Epidermal melanocyte (primary cell): ENCODE measurements around the gene IL20RB.

Experiments used
- DNase-seq: peaks from one replicate; pipeline ENCODE4 v3.0.0; 2011; ENCODE audit warnings: low spot score; ENCODE audit not compliant: insufficient read length

The IL20RB gene

DNA sequence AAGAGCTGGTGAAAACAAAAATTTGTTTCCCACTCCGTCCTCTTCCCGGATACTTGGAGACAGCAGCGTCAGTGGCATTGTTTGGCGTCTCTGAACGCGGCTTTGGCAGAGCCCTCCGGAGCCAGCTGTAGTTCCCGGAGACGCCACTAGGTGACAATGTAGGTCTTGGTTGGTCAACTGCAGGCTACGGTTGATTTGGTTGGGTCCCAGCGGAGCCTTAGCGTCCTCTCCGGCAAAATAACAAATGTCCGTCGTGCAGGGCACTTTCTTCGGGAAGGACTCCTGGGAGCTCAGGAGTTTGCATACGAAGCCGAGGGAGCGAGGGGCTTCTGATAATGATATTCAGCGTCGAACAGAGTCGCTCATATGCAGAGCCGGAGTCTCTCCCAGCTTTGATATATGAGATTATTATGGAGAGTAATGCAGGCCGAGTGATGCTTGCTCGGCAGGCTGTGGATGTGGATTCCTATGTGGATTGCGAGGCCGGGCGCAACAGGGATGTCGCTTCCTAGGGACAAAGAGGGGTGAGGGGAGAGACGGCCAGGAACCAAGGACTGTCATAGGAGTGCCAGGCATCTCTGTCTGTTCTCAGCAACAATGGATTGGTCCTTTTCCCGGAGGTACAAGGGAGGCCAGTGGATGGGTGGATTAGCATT is 74.8 kb downstream of the IL20RB start:
- peak; percentile 88 for DNase-seq

DNA sequence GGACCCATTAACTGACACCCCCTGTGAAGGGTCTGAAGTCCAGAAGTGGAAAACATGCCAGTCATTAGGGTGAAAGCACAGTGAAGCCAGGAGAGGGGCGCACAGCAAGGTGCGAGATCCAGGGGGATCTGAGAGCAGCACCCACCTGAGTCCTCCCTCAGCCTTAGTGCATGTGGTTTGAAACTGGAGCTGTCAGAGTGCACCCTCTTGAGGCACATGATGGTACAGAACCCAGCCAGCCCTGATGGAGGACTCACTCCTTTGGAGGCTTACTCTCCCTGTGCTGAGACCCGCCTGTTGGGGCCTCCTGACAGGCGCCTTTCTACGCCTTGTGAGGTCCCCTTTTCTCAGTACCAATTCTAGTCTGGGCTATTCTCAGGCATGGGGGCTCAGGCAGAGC is 77.8 kb downstream of the IL20RB start:
- DNase-seq, result no peak

DNA sequence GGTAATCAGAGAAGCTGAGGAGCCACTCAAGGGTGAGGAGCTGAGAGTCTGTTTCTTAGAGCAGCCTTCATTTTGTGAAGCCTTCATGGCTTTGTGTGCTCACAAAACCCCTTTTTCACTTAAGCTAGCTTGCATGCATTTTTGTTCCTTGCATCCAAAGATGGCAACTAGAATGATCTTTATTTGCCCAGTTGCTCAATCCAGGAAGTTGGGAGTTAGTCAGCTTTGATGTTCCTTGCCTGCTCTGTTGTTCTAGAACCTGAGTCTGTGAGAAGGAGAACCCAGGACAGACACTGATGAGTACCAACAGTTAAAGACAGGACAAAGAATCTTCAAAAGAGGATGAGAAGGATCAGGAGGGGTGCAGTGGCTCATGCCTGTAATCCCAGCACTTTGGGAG is 81.8 kb downstream of the IL20RB start:
- no peak for DNase-seq

DNA sequence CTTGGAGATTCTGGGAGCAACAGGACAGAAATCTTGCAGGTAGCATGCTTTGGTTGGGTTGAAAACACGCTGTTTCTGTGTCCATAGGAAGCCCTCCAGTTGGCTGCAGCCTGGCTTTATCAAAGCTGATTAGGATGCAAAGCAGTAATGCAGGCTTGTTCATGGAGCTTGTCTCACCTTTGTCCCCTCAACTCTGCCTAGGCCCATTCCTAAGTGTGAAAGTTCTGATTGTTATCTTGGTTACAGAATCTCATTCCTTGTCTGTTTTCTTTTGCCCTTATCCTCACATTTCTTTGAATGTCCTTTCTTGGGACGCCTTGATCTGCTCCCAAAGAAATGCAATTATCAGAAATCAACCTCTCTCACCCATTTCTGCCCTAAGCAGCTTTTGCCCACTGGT is 83.5 kb downstream of the IL20RB start:
- DNase-seq, result no peak

DNA sequence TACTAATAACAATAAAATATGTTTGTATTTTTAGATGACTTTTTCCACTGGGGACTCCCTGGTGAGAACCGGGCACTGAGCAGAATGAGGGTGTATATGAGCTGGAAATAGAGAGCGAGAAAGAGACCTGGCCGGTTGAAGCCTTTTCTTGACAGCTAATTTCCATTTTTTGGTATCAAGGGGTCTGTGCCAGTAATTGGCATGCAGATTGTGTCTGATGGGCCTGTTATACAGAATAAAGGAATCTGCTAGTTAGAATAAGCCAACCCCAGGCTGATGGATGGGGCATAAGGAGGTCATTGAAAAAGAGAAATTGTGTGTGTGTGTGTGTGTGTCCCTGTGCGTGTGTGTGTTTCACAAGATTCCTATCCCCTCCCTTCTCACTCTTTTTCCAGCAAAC is 83.9 kb downstream of the IL20RB start:
- DNase-seq, result no peak

DNA sequence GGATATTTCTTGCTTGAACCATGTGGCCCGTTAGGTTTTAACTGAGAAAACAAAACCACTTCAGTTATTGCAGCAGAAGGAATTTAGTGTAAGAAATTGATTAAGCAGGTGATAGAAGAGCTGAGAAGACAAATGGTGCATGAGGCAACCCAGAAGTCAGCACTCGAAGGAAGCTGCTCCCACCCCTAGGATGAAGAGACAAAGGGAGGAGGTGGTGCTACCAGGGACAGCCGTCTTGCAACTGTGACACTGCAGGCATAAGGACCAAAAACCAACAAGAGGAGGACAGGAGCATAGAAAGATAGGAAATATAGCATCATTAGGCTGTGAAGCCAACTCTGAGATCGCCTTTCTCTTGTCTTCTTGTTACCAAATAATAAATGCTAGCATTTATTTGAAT is 89.0 kb downstream of the IL20RB start:
- no peak for DNase-seq

DNA sequence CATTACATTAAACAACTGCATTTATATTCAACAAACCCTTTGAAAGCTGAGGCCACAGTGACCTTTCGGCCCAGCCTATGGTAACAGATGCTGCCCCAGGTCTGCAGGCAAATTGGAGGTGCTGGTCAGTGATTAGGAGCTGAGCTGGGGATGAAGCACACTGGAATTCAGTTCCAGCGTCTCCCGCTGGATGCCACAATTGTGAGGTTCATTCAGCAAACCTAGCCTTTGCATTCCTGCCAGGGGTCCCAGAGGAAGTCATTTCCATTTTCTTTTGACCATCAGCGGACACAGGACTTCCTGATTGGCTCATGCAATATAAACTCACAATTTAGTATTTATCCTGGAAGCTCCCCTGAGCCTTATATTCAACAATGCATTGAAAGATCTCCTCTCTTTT is 89.5 kb downstream of the IL20RB start:
- DNase-seq, result no peak

DNA sequence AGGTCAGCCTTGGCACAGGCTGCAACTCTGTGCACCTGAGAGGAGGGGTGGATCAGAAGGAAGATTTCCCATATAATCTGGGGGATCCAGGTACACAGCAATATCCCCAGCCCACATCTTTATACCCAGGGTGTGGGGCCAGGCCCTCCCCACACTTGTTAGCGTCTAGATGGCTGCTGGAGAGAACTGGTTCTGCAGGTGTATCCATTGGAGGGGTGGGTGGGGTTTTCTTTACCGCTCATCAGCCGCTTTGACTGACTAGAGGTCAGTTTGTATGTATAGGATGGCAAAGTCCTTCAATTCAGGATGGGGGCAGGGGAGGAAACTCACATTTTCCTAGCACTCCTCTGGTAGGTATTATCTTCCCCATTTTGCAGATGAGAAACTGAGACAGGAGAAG is 92.5 kb downstream of the IL20RB start:
- DNase-seq, result no peak

DNA sequence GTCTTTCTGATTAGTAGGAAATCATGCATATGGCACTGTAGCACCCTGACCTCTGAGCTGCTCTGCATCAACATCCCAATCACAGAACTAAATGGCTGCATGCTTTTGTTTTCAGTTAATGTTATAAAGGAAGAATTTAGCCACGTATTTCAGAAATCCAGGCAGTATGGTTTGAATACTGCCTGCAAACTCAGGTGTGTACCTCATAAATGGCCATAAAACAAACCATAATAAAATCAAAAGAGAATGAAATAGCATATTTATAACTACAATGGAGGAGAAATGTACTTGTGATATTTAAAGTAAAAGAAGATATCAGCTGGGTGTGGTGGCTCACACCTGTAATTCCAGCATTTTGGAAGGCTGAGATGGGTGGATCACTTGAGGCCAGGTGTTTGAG is 94.5 kb downstream of the IL20RB start:
- DNase-seq, result no peak
